Memory B cell (primary cell): ENCODE measurements around the gene CYB5R2.

Source experiments
- ATAC-seq: fragments of 150-1000 bp; cut with Tn5 transposase; 2 replicates; pipeline ENCODE4 v1.10.0; 2021; ENCODE audit warnings: low read depth, mild to moderate bottlenecking, moderate library complexity
- DNase-seq, 2 donors: peaks; one replicate each; pipeline ENCODE4 v3.0.0; 2022; ENCODE audit warnings: low spot score in 2 of 2
- H3K27ac Mint-ChIP-seq: one replicate; pipeline ENCODE4 v1.8.0; 2022; ENCODE audit warnings: mild to moderate bottlenecking, moderate library complexity, mixed read lengths
- H3K27me3 Mint-ChIP-seq: one replicate; pipeline ENCODE4 v1.8.0; 2022; ENCODE audit warnings: mixed read lengths
- H3K36me3 Mint-ChIP-seq: one replicate; pipeline ENCODE4 v1.8.0; 2022; ENCODE audit warnings: mild to moderate bottlenecking, mixed read lengths
- H3K4me1 Mint-ChIP-seq: one replicate; pipeline ENCODE4 v1.8.0; 2022; ENCODE audit warnings: mixed read lengths
- H3K4me3 Mint-ChIP-seq: one replicate; pipeline ENCODE4 v1.8.0; 2022; ENCODE audit warnings: mild to moderate bottlenecking, moderate library complexity, mixed read lengths
- H3K9me3 Mint-ChIP-seq: one replicate; pipeline ENCODE4 v1.8.0; 2022; ENCODE audit warnings: mixed read lengths

Gene CYB5R2

GRCh38 chr11:7672960-7673723 is at the start of gene CYB5R2:
Gene CYB5R2 (minus strand): TSS chr11:7673500. CDS start chr11:7672825, 675 bp downstream.
- Mint-ChIP-seq H3K9me3 (peaks cover 8% of the 10 kb centered on the region), H3K36me3 (peaks cover 3% of the 10 kb centered on the region), H3K4me1 (peaks cover 26% of the 10 kb centered on the region), H3K4me3 (peak within 1 kb of the TSS; percentile 95), H3K27me3 (peaks cover 2% of the 10 kb centered on the region), H3K27ac (peak within 1 kb of the TSS; percentile 90)
- DNase-seq (peak in 1 of 2 donors; percentile 31), ATAC-seq (peak; percentile 37)

- DNase-seq (no peak), ATAC-seq (peak; percentile 62)
- Mint-ChIP-seq H3K27me3 (peaks cover 6% of the 10 kb centered on the region), H3K4me1 (peaks cover 6% of the 10 kb centered on the region), H3K4me3 (no peak overlapping the region), H3K9me3 (peaks cover 11% of the 10 kb centered on the region), H3K27ac (no peak overlapping the region), H3K36me3 (no peaks in the 10 kb centered on the region)
Observed at GRCh38 chr11:7714786-7715185, 41.5 kb upstream of the CYB5R2 start.

- DNase-seq (no peak), ATAC-seq (no peak)
- Mint-ChIP-seq H3K36me3 (peaks cover 2% of the 10 kb centered on the region), H3K27me3 (peaks cover 11% of the 10 kb centered on the region), H3K9me3 (peaks cover 2% of the 10 kb centered on the region), H3K4me1 (no peaks in the 10 kb centered on the region), H3K27ac (no peak within 1 kb of the TSS), H3K4me3 (no peak within 1 kb of the TSS)
Observed at GRCh38 chr11:7706377-7706776, 33.1 kb upstream of the CYB5R2 start, which contains the start of gene OVCH2. Gene OVCH2 (minus strand): TSS chr11:7706477. CDS start chr11:7706394, 83 bp downstream.

GRCh38 chr11:7703740-7704139 is 30.4 kb upstream of the CYB5R2 start:
- Mint-ChIP-seq H3K36me3 (no peaks in the 10 kb centered on the region), H3K9me3 (no peaks in the 10 kb centered on the region)
- ATAC-seq = no peak

GRCh38 chr11:7696424-7696823 is 23.1 kb upstream of the CYB5R2 start:
- Mint-ChIP-seq H3K9me3 (no peaks in the 10 kb centered on the region), H3K36me3 (no peaks in the 10 kb centered on the region), H3K4me1 (no peaks in the 10 kb centered on the region), H3K27me3 (peaks cover 15% of the 10 kb centered on the region), H3K27ac (no peak overlapping the region), H3K4me3 (no peak overlapping the region)
- DNase-seq = no peak
- ATAC-seq = no peak

More at GRCh38 chr11:7703740-7704139, 30.4 kb upstream of the CYB5R2 start:
- H3K4me3 Mint-ChIP-seq = no peak overlapping the region
- no peak for DNase-seq
- H3K4me1 Mint-ChIP-seq = no peaks in the 10 kb centered on the region
- H3K27me3 Mint-ChIP-seq = peaks cover 6% of the 10 kb centered on the region
- H3K27ac Mint-ChIP-seq = no peak overlapping the region

- no peaks in the 10 kb centered on the region for H3K36me3 Mint-ChIP-seq
- H3K9me3 Mint-ChIP-seq = no peaks in the 10 kb centered on the region
- no peak overlapping the region for H3K27ac Mint-ChIP-seq
- H3K4me3 Mint-ChIP-seq = no peak overlapping the region
- DNase-seq (no peak), ATAC-seq (no peak)
- peaks cover 15% of the 10 kb centered on the region for H3K27me3 Mint-ChIP-seq
- no peaks in the 10 kb centered on the region for H3K4me1 Mint-ChIP-seq
Observed at GRCh38 chr11:7694235-7694634, 20.9 kb upstream of the CYB5R2 start.

GRCh38 chr11:7692426-7692825 is 19.1 kb upstream of the CYB5R2 start:
- H3K36me3 Mint-ChIP-seq = no peaks in the 10 kb centered on the region
- DNase-seq (no peak), ATAC-seq (no peak)
- H3K27me3 Mint-ChIP-seq = peaks cover 19% of the 10 kb centered on the region
- H3K4me3 Mint-ChIP-seq = no peak overlapping the region
- H3K27ac Mint-ChIP-seq = no peak overlapping the region
- H3K9me3 Mint-ChIP-seq = no peaks in the 10 kb centered on the region
- H3K4me1 Mint-ChIP-seq = no peaks in the 10 kb centered on the region

- Mint-ChIP-seq H3K4me3 (no peak overlapping the region), H3K27me3 (peaks cover 20% of the 10 kb centered on the region), H3K9me3 (no peaks in the 10 kb centered on the region), H3K36me3 (no peaks in the 10 kb centered on the region), H3K27ac (no peak overlapping the region), H3K4me1 (no peaks in the 10 kb centered on the region)
- ATAC-seq (no peak), DNase-seq (no peak)
Observed at GRCh38 chr11:7691759-7692350, 18.6 kb upstream of the CYB5R2 start.

- Mint-ChIP-seq H3K27me3 (peaks cover 20% of the 10 kb centered on the region), H3K4me1 (no peaks in the 10 kb centered on the region), H3K4me3 (no peak overlapping the region), H3K27ac (no peak overlapping the region), H3K9me3 (no peaks in the 10 kb centered on the region), H3K36me3 (no peaks in the 10 kb centered on the region)
- DNase-seq = no peak
- ATAC-seq = no peak
Observed at GRCh38 chr11:7690648-7691047, 17.3 kb upstream of the CYB5R2 start.

GRCh38 chr11:7689239-7689638 is 15.9 kb upstream of the CYB5R2 start:
- peaks cover 22% of the 10 kb centered on the region for H3K27me3 Mint-ChIP-seq

GRCh38 chr11:7688238-7688826 is 15.0 kb upstream of the CYB5R2 start:
- no peak overlapping the region for H3K4me3 Mint-ChIP-seq
- no peaks in the 10 kb centered on the region for H3K4me1 Mint-ChIP-seq
- H3K36me3 Mint-ChIP-seq = no peaks in the 10 kb centered on the region
- peak; percentile 54 for ATAC-seq
- H3K27ac Mint-ChIP-seq = no peak overlapping the region
- no peaks in the 10 kb centered on the region for H3K9me3 Mint-ChIP-seq
- peaks cover 15% of the 10 kb centered on the region for H3K27me3 Mint-ChIP-seq
- no peak for DNase-seq

More at GRCh38 chr11:7689239-7689638, 15.9 kb upstream of the CYB5R2 start:
- Mint-ChIP-seq H3K36me3 (no peaks in the 10 kb centered on the region), H3K9me3 (no peaks in the 10 kb centered on the region), H3K27ac (no peak overlapping the region), H3K4me1 (no peaks in the 10 kb centered on the region), H3K4me3 (no peak overlapping the region)
- no peak for ATAC-seq
- DNase-seq = no peak

GRCh38 chr11:7687386-7687785 is 14.1 kb upstream of the CYB5R2 start:
- H3K4me3 Mint-ChIP-seq = no peak overlapping the region
- DNase-seq (no peak), ATAC-seq (no peak)
- no peaks in the 10 kb centered on the region for H3K36me3 Mint-ChIP-seq
- no peaks in the 10 kb centered on the region for H3K9me3 Mint-ChIP-seq
- H3K27ac Mint-ChIP-seq = no peak overlapping the region
- H3K27me3 Mint-ChIP-seq = peaks cover 11% of the 10 kb centered on the region
- H3K4me1 Mint-ChIP-seq = no peaks in the 10 kb centered on the region

- Mint-ChIP-seq H3K36me3 (no peaks in the 10 kb centered on the region), H3K4me1 (no peaks in the 10 kb centered on the region), H3K4me3 (no peak overlapping the region), H3K27me3 (peaks cover 10% of the 10 kb centered on the region), H3K27ac (no peak overlapping the region), H3K9me3 (no peaks in the 10 kb centered on the region)
- ATAC-seq = no peak
- no peak for DNase-seq
Observed at GRCh38 chr11:7686761-7687160, 13.5 kb upstream of the CYB5R2 start.

- H3K4me1 Mint-ChIP-seq = no peaks in the 10 kb centered on the region
- H3K9me3 Mint-ChIP-seq = peaks cover 2% of the 10 kb centered on the region
- no peak overlapping the region for H3K27ac Mint-ChIP-seq
- peaks cover 7% of the 10 kb centered on the region for H3K27me3 Mint-ChIP-seq
- no peak for ATAC-seq
- DNase-seq = no peak
- no peak overlapping the region for H3K4me3 Mint-ChIP-seq
- H3K36me3 Mint-ChIP-seq = peaks cover 2% of the 10 kb centered on the region
Observed at GRCh38 chr11:7683571-7683970, 10.3 kb upstream of the CYB5R2 start.
